Measurements from ENCODE around the gene KCTD3.

KCTD3 gene

GRCh38 chr1:215566556-215567490 lies at the start of gene KCTD3:
Gene KCTD3 (plus strand): TSS chr1:215567304. CDS start chr1:215567686, 382 bp downstream.
- peak; percentile 13 to 41 (median 21) for DNase-seq (ENCODE audit: low read depth in 2 of 3, low spot score in 1 of 3)

- DNase-seq (ENCODE audit: low read depth in 2 of 3, low spot score in 1 of 3): no peak
Measured at GRCh38 chr1:215517441-215517891, 49.6 kb upstream of the KCTD3 start.

GRCh38 chr1:215518594-215518993 lies 48.5 kb upstream of the KCTD3 start:
- no peak for DNase-seq (ENCODE audit: low read depth in 2 of 3, low spot score in 1 of 3)

GRCh38 chr1:215521279-215521678 lies 45.8 kb upstream of the KCTD3 start:
- no peak for DNase-seq (ENCODE audit: low read depth in 2 of 3, low spot score in 1 of 3)

GRCh38 chr1:215523128-215523861 lies 43.8 kb upstream of the KCTD3 start:
- DNase-seq (ENCODE audit: low read depth in 2 of 3, low spot score in 1 of 3): no peak

- no peak for DNase-seq (ENCODE audit: low read depth in 2 of 3, low spot score in 1 of 3)
Measured at GRCh38 chr1:215523906-215524305, 43.2 kb upstream of the KCTD3 start.

GRCh38 chr1:215526147-215526845 lies 40.8 kb upstream of the KCTD3 start:
- DNase-seq (ENCODE audit: low read depth in 2 of 3, low spot score in 1 of 3): no peak

- no peak for DNase-seq (ENCODE audit: low read depth in 2 of 3, low spot score in 1 of 3)
Measured at GRCh38 chr1:215526846-215527151, 40.3 kb upstream of the KCTD3 start.

GRCh38 chr1:215529111-215529510 lies 38.0 kb upstream of the KCTD3 start:
- DNase-seq (ENCODE audit: low read depth in 2 of 3, low spot score in 1 of 3): no peak

- DNase-seq (ENCODE audit: low read depth in 2 of 3, low spot score in 1 of 3): no peak
Measured at GRCh38 chr1:215529571-215529970, 37.5 kb upstream of the KCTD3 start.

GRCh38 chr1:215530401-215530984 lies 36.6 kb upstream of the KCTD3 start:
- no peak for DNase-seq (ENCODE audit: low read depth in 2 of 3, low spot score in 1 of 3)

GRCh38 chr1:215539803-215540570 lies 27.1 kb upstream of the KCTD3 start:
- no peak for DNase-seq (ENCODE audit: low read depth in 2 of 3, low spot score in 1 of 3)

- no peak for DNase-seq (ENCODE audit: low read depth in 2 of 3, low spot score in 1 of 3)
Measured at GRCh38 chr1:215542301-215542700, 24.8 kb upstream of the KCTD3 start.

GRCh38 chr1:215543191-215543606 lies 23.9 kb upstream of the KCTD3 start:
- DNase-seq (ENCODE audit: low read depth in 2 of 3, low spot score in 1 of 3): no peak

GRCh38 chr1:215543806-215544205 lies 23.3 kb upstream of the KCTD3 start:
- DNase-seq (ENCODE audit: low read depth in 2 of 3, low spot score in 1 of 3): no peak

- DNase-seq (ENCODE audit: low read depth in 2 of 3, low spot score in 1 of 3): no peak
Measured at GRCh38 chr1:215544566-215544965, 22.5 kb upstream of the KCTD3 start.

GRCh38 chr1:215545096-215545495 lies 22.0 kb upstream of the KCTD3 start:
- DNase-seq (ENCODE audit: low read depth in 2 of 3, low spot score in 1 of 3): no peak

- no peak for DNase-seq (ENCODE audit: low read depth in 2 of 3, low spot score in 1 of 3)
Measured at GRCh38 chr1:215547011-215547410, 20.1 kb upstream of the KCTD3 start.

- no peak for DNase-seq (ENCODE audit: low read depth in 2 of 3, low spot score in 1 of 3)
Measured at GRCh38 chr1:215551806-215552205, 15.3 kb upstream of the KCTD3 start.

GRCh38 chr1:215554865-215555264 lies 12.2 kb upstream of the KCTD3 start:
- no peak for DNase-seq (ENCODE audit: low read depth in 2 of 3, low spot score in 1 of 3)
